ENCODE results near the gene BNC2.
"Not testable (repeated sequence)": the region's sequence is repeated elsewhere in the genome, so short reads cannot be mapped to it uniquely, and the experiment has no call there.

Gene BNC2

GRCh38 chr9:16501141-16501540 lies 369.3 kb downstream of the BNC2 start:
- Mint-ChIP-seq H3K9me3 (ENCODE audit: low read depth) (no peaks in the 10 kb centered on the region), H3K27ac (no peak overlapping the region), H3K4me3 (no peak overlapping the region), H3K4me1 (ENCODE audit: low read depth) (no peaks in the 10 kb centered on the region), H3K27me3 (peaks cover 1% of the 10 kb centered on the region), H3K36me3 (no peaks in the 10 kb centered on the region)

DNA sequence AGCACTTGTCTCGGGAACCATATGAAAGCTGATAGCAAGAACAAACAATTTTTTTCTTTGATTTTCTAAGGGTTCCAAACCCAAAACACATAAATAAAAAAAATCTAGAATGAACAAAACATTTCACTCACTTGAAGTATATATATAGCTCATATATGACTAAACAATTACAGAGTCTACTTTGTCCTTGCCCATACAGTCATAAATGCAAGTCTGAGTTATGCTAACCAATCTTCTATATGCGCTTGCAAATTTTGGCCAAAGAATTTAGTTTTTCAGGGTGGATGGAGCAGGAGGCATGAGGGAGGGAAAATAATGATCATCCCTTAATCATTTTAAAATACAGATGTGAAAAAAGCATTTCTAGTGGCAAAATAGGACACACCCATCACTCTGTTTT lies 370.1 kb downstream of the BNC2 start:
- Mint-ChIP-seq H3K4me3 (no peak overlapping the region), H3K9me3 (ENCODE audit: low read depth) (no peaks in the 10 kb centered on the region), H3K27ac (no peak overlapping the region), H3K36me3 (no peaks in the 10 kb centered on the region), H3K4me1 (ENCODE audit: low read depth) (no peaks in the 10 kb centered on the region), H3K27me3 (peaks cover 1% of the 10 kb centered on the region)

DNA sequence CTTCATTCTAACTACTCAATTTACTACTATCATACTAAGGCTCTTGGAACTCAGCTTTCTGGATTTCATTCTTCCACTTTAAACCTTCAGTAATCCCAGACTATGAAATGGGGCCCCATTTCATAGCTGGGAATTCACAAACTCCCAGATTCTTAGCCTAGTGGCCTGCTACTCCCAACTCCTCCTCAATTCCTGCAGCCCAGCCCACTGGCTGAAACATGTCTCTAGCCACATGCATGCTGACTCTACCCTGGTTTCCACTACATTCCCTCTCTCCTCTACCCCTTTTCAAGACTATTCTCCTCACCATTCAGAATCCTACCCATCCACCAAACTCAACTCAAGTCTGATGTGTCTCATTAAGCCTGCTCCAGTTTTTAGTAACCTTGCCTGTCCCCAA lies 370.6 kb downstream of the BNC2 start:
- Mint-ChIP-seq H3K27ac (no peak overlapping the region), H3K4me3 (no peak overlapping the region), H3K36me3 (no peaks in the 10 kb centered on the region), H3K27me3 (peaks cover 1% of the 10 kb centered on the region), H3K9me3 (ENCODE audit: low read depth) (no peaks in the 10 kb centered on the region), H3K4me1 (ENCODE audit: low read depth) (no peaks in the 10 kb centered on the region)

DNA sequence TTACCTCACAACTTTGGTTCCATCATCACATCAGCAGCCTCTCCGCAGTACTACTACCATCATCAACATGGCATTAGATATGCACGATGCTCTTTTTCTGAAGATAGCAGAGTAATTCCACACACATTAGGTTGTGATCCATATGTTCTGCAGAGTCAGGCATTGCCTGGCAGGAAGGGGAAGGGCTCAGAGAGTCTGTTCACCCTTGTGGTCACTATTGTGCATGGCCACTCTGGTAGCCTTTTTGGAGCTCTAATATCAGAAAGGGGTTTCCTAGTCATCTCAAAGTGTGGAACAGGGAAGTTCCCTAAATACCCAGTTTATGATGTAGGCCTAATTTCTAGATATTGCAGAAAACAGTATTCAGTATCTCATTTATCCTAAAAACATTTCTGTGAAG lies 373.6 kb downstream of the BNC2 start:
- Mint-ChIP-seq H3K36me3 (no peaks in the 10 kb centered on the region), H3K9me3 (ENCODE audit: low read depth) (no peaks in the 10 kb centered on the region), H3K27ac (no peak overlapping the region), H3K4me1 (ENCODE audit: low read depth) (no peaks in the 10 kb centered on the region), H3K27me3 (no peaks in the 10 kb centered on the region), H3K4me3 (no peak overlapping the region)

DNA sequence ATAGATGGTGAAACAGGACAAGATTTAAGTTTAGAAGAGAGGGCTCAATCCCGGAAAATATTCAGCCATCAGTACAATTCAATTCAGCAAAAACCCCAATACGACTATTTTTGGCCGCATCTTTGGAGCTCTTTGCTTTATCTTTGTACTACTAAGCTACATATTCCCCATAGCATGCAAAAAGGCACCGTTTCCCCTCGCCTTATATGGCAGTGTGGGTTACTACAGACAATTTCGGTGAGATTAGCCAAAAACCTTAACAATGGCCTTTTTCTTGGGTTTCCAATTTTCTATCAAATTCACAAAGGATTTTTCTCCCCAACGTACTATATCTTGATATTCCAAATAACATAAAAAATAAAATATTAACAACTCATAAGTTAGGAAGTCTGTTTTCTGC lies 382.6 kb downstream of the BNC2 start:
- no peaks in the 10 kb centered on the region for H3K4me1 Mint-ChIP-seq (ENCODE audit: low read depth)
- no peaks in the 10 kb centered on the region for H3K36me3 Mint-ChIP-seq
- no peaks in the 10 kb centered on the region for H3K9me3 Mint-ChIP-seq (ENCODE audit: low read depth)
- no peak overlapping the region for H3K4me3 Mint-ChIP-seq
- H3K27me3 Mint-ChIP-seq: no peaks in the 10 kb centered on the region
- no peak overlapping the region for H3K27ac Mint-ChIP-seq

DNA sequence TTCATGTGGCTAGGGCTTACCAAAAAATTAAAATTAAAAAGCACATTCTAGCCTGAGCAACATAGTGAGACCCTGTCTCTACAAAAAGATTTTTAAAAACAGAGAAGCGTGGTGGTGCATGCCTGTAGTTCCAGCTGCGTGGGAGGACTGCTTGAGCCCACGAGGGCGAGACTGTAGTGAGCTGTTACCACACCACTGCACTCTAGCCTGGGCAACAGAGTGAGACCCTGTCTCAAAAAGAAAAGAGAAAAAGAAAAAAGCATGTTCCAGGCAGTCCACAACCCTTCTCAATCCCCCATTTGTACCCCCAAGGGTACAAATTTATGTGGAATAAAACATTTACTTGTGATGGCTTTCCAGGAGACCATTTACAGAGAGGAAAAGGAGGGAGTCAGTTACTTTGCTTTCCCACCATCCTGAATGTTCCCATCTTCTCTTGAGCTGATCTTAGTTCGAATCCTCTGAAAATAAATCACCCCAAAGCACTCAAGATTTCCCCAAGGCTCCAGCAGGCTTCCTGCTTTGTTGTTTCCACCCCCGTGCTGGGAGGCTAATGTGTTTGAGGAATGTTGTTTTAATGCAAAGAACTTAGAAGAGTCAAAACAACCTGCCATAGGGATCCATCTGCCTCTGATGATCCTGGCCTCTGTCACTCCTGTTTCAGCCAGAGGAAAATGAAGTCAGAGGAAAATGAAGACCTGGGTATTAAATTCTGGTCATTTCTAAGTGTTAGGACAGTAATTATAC lies 384.7 kb downstream of the BNC2 start:
- Mint-ChIP-seq H3K4me1 (ENCODE audit: low read depth) (no peaks in the 10 kb centered on the region), H3K27me3 (no peaks in the 10 kb centered on the region), H3K27ac (no peak overlapping the region), H3K36me3 (no peaks in the 10 kb centered on the region), H3K9me3 (ENCODE audit: low read depth) (no peaks in the 10 kb centered on the region), H3K4me3 (no peak overlapping the region)

DNA sequence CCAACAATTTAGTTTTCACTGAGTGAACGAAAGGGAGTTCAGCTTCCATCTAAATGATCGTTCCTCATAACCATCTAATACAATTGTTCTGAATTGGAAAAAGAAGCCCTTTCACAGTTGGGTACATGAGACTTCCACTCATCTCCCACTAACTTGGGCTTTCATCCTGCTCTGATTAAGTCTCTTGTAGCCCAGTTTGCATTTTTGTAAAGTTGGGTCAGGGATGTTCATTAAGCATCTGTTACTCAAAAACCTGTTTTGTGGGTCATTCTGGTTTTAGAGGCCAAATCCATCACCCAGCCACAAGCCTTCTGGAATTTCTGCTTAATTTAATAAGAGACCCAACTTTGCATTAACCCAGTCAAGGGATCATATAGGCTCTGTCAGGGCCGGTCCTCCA lies 385.3 kb downstream of the BNC2 start:
- Mint-ChIP-seq H3K27me3 (no peaks in the 10 kb centered on the region), H3K27ac (no peak overlapping the region)

DNA sequence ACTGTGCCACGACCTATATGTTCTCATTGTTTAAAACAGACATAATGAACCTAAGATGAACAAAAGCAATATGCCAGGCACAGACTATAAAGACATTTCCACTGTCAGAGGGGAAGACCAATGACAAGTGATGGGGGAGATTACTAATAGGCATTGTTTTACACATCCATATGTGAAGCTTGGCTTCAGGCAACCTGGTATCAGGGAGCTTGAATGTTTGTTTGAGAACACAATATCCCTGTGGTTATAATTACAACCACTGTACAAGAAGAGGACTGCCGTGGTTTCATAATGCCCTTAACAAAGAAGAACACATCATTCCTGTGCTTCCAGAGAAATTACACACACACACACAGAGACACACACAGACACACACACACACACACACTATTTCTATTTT lies 385.7 kb downstream of the BNC2 start:
- Mint-ChIP-seq H3K27ac (no peak overlapping the region), H3K4me1 (ENCODE audit: low read depth) (no peaks in the 10 kb centered on the region), H3K4me3 (no peak overlapping the region), H3K27me3 (no peaks in the 10 kb centered on the region), H3K9me3 (ENCODE audit: low read depth) (no peaks in the 10 kb centered on the region), H3K36me3 (no peaks in the 10 kb centered on the region)

More for the DNA sequence above, 385.3 kb downstream of the BNC2 start:
- no peaks in the 10 kb centered on the region for H3K4me1 Mint-ChIP-seq (ENCODE audit: low read depth)
- no peaks in the 10 kb centered on the region for H3K36me3 Mint-ChIP-seq
- no peak overlapping the region for H3K4me3 Mint-ChIP-seq
- H3K9me3 Mint-ChIP-seq (ENCODE audit: low read depth): no peaks in the 10 kb centered on the region

DNA sequence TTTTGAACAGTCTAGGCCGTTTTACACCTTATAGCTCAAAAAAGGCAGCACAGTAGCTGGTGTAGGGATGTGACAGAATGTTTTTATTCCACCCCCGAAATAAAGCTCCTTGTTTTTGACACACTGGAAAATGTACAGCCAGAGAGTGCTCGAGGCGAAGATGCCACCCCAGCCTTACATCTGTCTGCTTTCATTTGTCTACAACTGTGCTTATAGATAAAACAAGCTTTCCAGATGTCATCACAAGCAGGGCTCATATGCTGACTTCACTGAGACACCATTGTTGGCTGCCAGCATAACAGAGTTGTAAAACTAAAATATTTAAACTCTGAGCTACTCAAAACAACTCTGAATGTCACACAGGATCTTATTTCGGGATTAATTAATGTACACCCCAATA lies 386.3 kb downstream of the BNC2 start:
- H3K36me3 Mint-ChIP-seq: no peaks in the 10 kb centered on the region
- H3K27ac Mint-ChIP-seq: no peak overlapping the region

GRCh38 chr9:16482764-16483163 lies 387.7 kb downstream of the BNC2 start:
- Mint-ChIP-seq H3K9me3 (ENCODE audit: low read depth) (no peaks in the 10 kb centered on the region), H3K4me1 (ENCODE audit: low read depth) (no peaks in the 10 kb centered on the region), H3K4me3 (no peak overlapping the region), H3K27ac (no peak overlapping the region), H3K27me3 (no peaks in the 10 kb centered on the region), H3K36me3 (no peaks in the 10 kb centered on the region)

More for the DNA sequence above, 386.3 kb downstream of the BNC2 start:
- H3K27me3 Mint-ChIP-seq: no peaks in the 10 kb centered on the region
- no peaks in the 10 kb centered on the region for H3K4me1 Mint-ChIP-seq (ENCODE audit: low read depth)
- no peaks in the 10 kb centered on the region for H3K9me3 Mint-ChIP-seq (ENCODE audit: low read depth)
- no peak overlapping the region for H3K4me3 Mint-ChIP-seq

DNA sequence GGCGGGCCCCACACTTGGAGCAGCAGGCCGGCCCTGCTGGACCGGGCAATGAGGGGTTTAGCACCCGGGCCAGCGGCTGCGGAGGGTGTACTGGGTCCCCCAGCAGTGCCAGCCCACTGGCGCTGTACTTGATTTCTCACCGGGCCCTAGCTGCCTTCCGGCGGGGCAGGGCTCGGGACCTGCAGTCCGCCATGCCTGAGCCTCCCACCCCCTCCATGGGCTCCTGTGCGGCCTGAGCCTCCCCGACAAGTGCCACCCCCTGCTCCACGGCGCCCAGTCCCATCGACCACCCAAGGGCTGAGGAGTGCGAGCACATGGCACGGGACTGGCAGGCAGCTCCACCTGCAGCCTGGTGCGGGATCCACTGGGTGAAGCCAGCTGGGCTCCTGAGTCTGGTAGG lies 389.9 kb downstream of the BNC2 start:
- not testable (repeated sequence) for H3K27ac Mint-ChIP-seq; H3K4me3 Mint-ChIP-seq; H3K27me3 Mint-ChIP-seq; H3K4me1 Mint-ChIP-seq (ENCODE audit: low read depth); H3K36me3 Mint-ChIP-seq; H3K9me3 Mint-ChIP-seq (ENCODE audit: low read depth)

DNA sequence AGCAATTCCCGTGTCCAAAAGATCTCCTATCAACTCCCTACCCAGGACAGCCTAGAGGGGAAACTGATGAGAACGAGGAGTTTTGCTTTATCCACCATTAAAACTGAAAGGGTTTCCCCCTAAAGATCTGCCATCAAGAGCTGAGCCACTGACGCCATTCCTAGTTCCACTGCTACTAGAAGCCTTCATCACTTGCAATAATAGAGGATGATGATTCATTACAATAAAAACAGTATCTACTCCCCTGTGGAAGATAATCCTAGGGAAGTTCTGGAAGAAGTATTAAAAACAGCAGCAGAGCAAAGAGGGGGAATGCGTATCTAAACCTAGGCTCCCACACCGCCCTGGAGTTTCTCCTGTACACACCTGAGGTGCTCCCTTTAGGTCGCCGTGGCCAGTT lies 394.5 kb downstream of the BNC2 start:
- Mint-ChIP-seq H3K36me3 (no peaks in the 10 kb centered on the region), H3K27ac (no peak overlapping the region), H3K4me1 (ENCODE audit: low read depth) (no peaks in the 10 kb centered on the region), H3K9me3 (ENCODE audit: low read depth) (no peaks in the 10 kb centered on the region), H3K4me3 (no peak overlapping the region), H3K27me3 (peaks cover 1% of the 10 kb centered on the region)

GRCh38 chr9:16475257-16475656 lies 395.2 kb downstream of the BNC2 start:
- Mint-ChIP-seq H3K27ac (no peak overlapping the region), H3K4me3 (no peak overlapping the region), H3K27me3 (peaks cover 1% of the 10 kb centered on the region), H3K36me3 (no peaks in the 10 kb centered on the region), H3K9me3 (ENCODE audit: low read depth) (no peaks in the 10 kb centered on the region), H3K4me1 (ENCODE audit: low read depth) (no peaks in the 10 kb centered on the region)

DNA sequence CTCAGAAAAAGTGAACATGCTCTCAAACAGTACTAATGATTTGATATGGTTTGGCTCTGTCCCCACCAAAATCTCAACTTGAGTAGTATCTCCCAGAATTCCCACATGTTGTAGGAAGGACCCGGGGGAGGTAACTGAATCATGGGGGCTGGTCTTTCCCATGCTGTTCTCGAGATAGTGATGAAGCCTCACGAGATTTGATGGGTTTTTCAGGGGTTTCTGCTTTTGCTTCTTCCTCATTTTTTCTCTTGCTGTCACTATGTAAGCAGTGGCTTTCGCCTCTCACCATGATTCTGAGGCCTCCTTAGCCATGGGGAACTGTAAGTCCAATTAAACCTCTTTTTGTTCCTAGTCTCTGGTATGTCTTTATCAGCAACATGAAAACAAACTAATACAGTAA lies 401.3 kb downstream of the BNC2 start:
- H3K4me1 Mint-ChIP-seq (ENCODE audit: low read depth): no peaks in the 10 kb centered on the region

DNA sequence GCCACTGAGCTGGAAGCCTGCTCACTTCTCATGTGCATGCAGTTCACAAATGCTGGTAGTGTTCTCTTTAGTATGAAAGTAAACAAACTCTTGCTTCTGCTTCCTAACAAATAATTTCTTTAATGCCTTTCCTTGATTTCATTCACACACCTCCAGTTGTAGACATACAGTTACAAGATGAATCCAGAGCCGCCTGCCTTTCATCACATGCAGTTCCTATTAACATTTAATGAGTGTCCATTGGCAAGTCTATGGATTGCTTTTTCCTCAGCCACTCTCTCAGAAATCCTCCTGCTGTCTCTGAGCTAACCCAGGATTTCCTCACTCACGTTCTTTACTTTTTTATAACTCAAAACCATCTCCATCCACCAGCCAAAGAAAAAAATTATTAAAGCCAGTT lies 408.6 kb downstream of the BNC2 start:
- Mint-ChIP-seq H3K36me3 (no peaks in the 10 kb centered on the region), H3K4me1 (ENCODE audit: low read depth) (no peaks in the 10 kb centered on the region), H3K27ac (no peak overlapping the region), H3K27me3 (no peaks in the 10 kb centered on the region), H3K9me3 (ENCODE audit: low read depth) (no peaks in the 10 kb centered on the region), H3K4me3 (no peak overlapping the region)

More for the DNA sequence above, 401.3 kb downstream of the BNC2 start:
- Mint-ChIP-seq H3K9me3 (ENCODE audit: low read depth) (no peaks in the 10 kb centered on the region), H3K27ac (no peak overlapping the region), H3K27me3 (peaks cover 2% of the 10 kb centered on the region), H3K4me3 (no peak overlapping the region), H3K36me3 (no peaks in the 10 kb centered on the region)

GRCh38 chr9:16461137-16461840 lies 409.2 kb downstream of the BNC2 start:
- Mint-ChIP-seq H3K27ac (no peak overlapping the region), H3K27me3 (no peaks in the 10 kb centered on the region), H3K36me3 (no peaks in the 10 kb centered on the region), H3K4me1 (ENCODE audit: low read depth) (no peaks in the 10 kb centered on the region), H3K4me3 (no peak overlapping the region), H3K9me3 (ENCODE audit: low read depth) (no peaks in the 10 kb centered on the region)
